CD1c-positive myeloid dendritic cell (primary cell): Measurements from ENCODE around the gene NLGN2.

Experiments
- DNase-seq: peaks from one replicate; pipeline ENCODE4 v3.0.0-alpha.2; 2016; ENCODE audit errors: extremely low spot score

The NLGN2 gene

GRCh38 chr17:7437950-7438614 lies 30.4 kb downstream of the NLGN2 start:
- DNase-seq = peak; percentile 71

GRCh38 chr17:7438656-7439460 lies 31.2 kb downstream of the NLGN2 start:
- DNase-seq = no peak

- no peak for DNase-seq
These were observed 31.9 kb downstream of the NLGN2 start, which contains the start of gene FGF11 for GRCh38 chr17:7439462-7440112. TSS of gene FGF11 (plus strand) at chr17:7439512. CDS start at chr17:7439621, 109 bp downstream.

- peak; percentile 65 for DNase-seq
These were observed 32.6 kb downstream of the NLGN2 start for GRCh38 chr17:7440113-7440833.

GRCh38 chr17:7440834-7441195 lies 33.2 kb downstream of the NLGN2 start:
- DNase-seq = no peak

- no peak for DNase-seq
These were observed 33.6 kb downstream of the NLGN2 start for GRCh38 chr17:7441266-7441665.

GRCh38 chr17:7442142-7442541 lies 34.5 kb downstream of the NLGN2 start:
- no peak for DNase-seq

GRCh38 chr17:7443499-7444485 lies 36.1 kb downstream of the NLGN2 start:
- DNase-seq = no peak

- peak; percentile 65 for DNase-seq
These were observed 37.3 kb downstream of the NLGN2 start, which contains the start of gene CHRNB1 for GRCh38 chr17:7444682-7445618. TSS of gene CHRNB1 (plus strand) at chr17:7445061. CDS start at chr17:7445128, 67 bp downstream.

- no peak for DNase-seq
These were observed 37.9 kb downstream of the NLGN2 start for GRCh38 chr17:7445619-7445968.

- no peak for DNase-seq
These were observed 40.8 kb downstream of the NLGN2 start for GRCh38 chr17:7448461-7448860.

- DNase-seq = no peak
These were observed 52.4 kb downstream of the NLGN2 start for GRCh38 chr17:7459961-7460545.

- no peak for DNase-seq
These were observed 53.4 kb downstream of the NLGN2 start for GRCh38 chr17:7460850-7461660.

- no peak for DNase-seq
These were observed 55.1 kb downstream of the NLGN2 start for GRCh38 chr17:7462474-7463371.

- no peak for DNase-seq
These were observed 55.8 kb downstream of the NLGN2 start for GRCh38 chr17:7463372-7463846.

- DNase-seq = no peak
These were observed 56.4 kb downstream of the NLGN2 start for GRCh38 chr17:7464081-7464480.

- DNase-seq = no peak
These were observed 58.1 kb downstream of the NLGN2 start for GRCh38 chr17:7465597-7466275.
